Thyroid gland (tissue), 4 donors: ENCODE measurements around the gene GSKIP. TPM values are rescaled to one million over a fixed set of nuclear protein-coding genes. Genes with fewer than 3 reads are reported as not detected.

ENCODE experiments used
- DNase-seq, 2 donors: peaks; one replicate each; pipeline ENCODE4 v3.0.0-alpha.2; 2019
- H3K27ac ChIP-seq, 3 donors: fragments of 200-600 bp; sonication (generic); 1 replicate in 2 of 3; 2 replicates in 1 of 3; pipeline ENCODE4 v1.5.1; 2016 to 2019; ENCODE audit warnings: mild to moderate bottlenecking in 1 of 3, moderate library complexity in 1 of 3
- H3K27me3 ChIP-seq: fragments of 200-600 bp; sonication (generic); one replicate; pipeline ENCODE4 v1.5.1; 2019
- H3K36me3 ChIP-seq, 2 donors: fragments of 200-600 bp; sonication (generic); one replicate each; pipeline ENCODE4 v1.5.1; 2016 to 2019
- H3K4me1 ChIP-seq, 2 donors: fragments of 200-600 bp; sonication (generic); one replicate each; pipeline ENCODE4 v1.5.1; 2017 to 2019
- H3K4me3 ChIP-seq, 3 donors: fragments of 200-600 bp; sonication (generic); replicated peaks in 1 of 3; 1 replicate in 2 of 3; 2 replicates in 1 of 3; pipeline ENCODE4 v1.5.1; 2016; ENCODE audit warnings: mild to moderate bottlenecking in 1 of 3
- H3K9me3 ChIP-seq: fragments of 200-600 bp; sonication (generic); one replicate; pipeline ENCODE4 v1.5.1; 2017
- CTCF ChIP-seq, 6 experiments: fragments of 200-600 bp in 3 of 6; fragments of 450-650 bp in 3 of 6; sonication (generic) in 3 of 6; IDR thresholded peaks; one replicate each; pipeline ENCODE4 v1.5.1; 2016 to 2019; ENCODE audit warnings: antibody characterized with exemption in 6 of 6, mild to moderate bottlenecking in 2 of 6, inconsistent platforms in 1 of 6, moderate library complexity in 1 of 6
- POLR2A ChIP-seq, 2 donors: fragments of 450-650 bp; IDR thresholded peaks; one replicate each; pipeline ENCODE4 v1.6.1; 2017; ENCODE audit warnings: antibody characterized with exemption in 2 of 2, mild to moderate bottlenecking in 2 of 2, moderate library complexity in 1 of 2
- WGBS, 2 donors: methylation state at CpG; one replicate each; pipeline ENCODE4 v1.1.5; 2017; 5-methylcytosine and 5-hydroxymethylcytosine counted together
- intact Hi-C: fragments of 100-400 bp; cut with DNase I; formaldehyde crosslinking; loops from one replicate; pipeline ENCODE4 v1.15.1; 2023
- small RNA-seq: library from RNA; depleted of rRNA; stranded (forward); fragments of <200 nt; gene quantifications from one replicate; pipeline ENCODE3, GENCODE V24; 2016
- total RNA-seq, 4 donors: library from RNA; depleted of rRNA; stranded (reverse); fragments of >200 nt; gene quantifications; one replicate each; pipeline ENCODE4 v1.2.3, GENCODE V29; 2016

GSKIP gene
- total RNA-seq, 4 donors from 2014 or later: 15.2 to 22.3 (median 19.7) TPM

GRCh38 chr14:96434040-96434439, 70.7 kb downstream of the GSKIP start:
- no peaks in the 10 kb centered on the region for H3K4me1 ChIP-seq
- H3K9me3 ChIP-seq: no peaks in the 10 kb centered on the region
- intact Hi-C loops: no loop called here
- 85 to 91% methylated on average over 4 of the region's 4 CpGs for WGBS, 2 donors
- no peak overlapping the region for H3K27ac ChIP-seq
- no peaks in the 10 kb centered on the region for H3K27me3 ChIP-seq
- TF ChIP-seq POLR2A (IDR thresholded peaks at IDR 0.05) (no peak), CTCF (IDR thresholded peaks at IDR 0.05) (no peak)
- no peaks in the 10 kb centered on the region for H3K36me3 ChIP-seq
- H3K4me3 ChIP-seq: no peak overlapping the region
- DNase-seq: no peak

Small RNAs within 50 kb of the gene (small RNA-seq; reads per million reads assigned to genes)
- not detected for gene RNU2-33P

Other genes starting within 250 kb of the GSKIP start
- 1 to 10 TPM; 3.2 to 9.9 (median 5.3) TPM for gene BDKRB2, start 158.7 kb upstream of the GSKIP start, total RNA-seq
- 1 to 10 TPM in 1 of 4 donors, under 1 TPM in 2, not detected in 1; 0.78 to 1.0 (median 0.94) TPM for gene BDKRB1, start 107.3 kb upstream of the GSKIP start, total RNA-seq
- gene ATG2B, start 185 bp upstream of the GSKIP start, total RNA-seq: 10 to 100 TPM; 28.4 to 55.1 (median 40.0) TPM
- 10 to 100 TPM in 2 of 4 donors, 1 to 10 TPM in 2; 2.4 to 15.6 (median 10.0) TPM for gene AK7, start 28.6 kb downstream of the GSKIP start, total RNA-seq
- gene PAPOLA, start 138.9 kb downstream of the GSKIP start, total RNA-seq: 100 to 1,000 TPM; 171 to 234 (median 174) TPM